ENCODE measurements around the gene GPR135.

Gene GPR135

GRCh38 chr14:59483363-59483762 is 18.2 kb upstream of the GPR135 start:
- Mint-ChIP-seq H3K4me1 (peaks cover 51% of the 10 kb centered on the region), H3K27ac (peak overlapping the region; percentile 87), H3K36me3 (peaks cover 14% of the 10 kb centered on the region), H3K4me3 (peak overlapping the region; percentile 80), H3K9me3 (no peaks in the 10 kb centered on the region)
- DNase-seq (ENCODE audit: low spot score in 2 of 2) (no peak), ATAC-seq (no peak)

- H3K27ac Mint-ChIP-seq, result peak overlapping the region; percentile 87
- peaks cover 48% of the 10 kb centered on the region for H3K4me1 Mint-ChIP-seq
- H3K36me3 Mint-ChIP-seq, result peaks cover 9% of the 10 kb centered on the region
- ATAC-seq, result no peak
- DNase-seq (ENCODE audit: low spot score in 2 of 2), result no peak
- H3K4me3 Mint-ChIP-seq, result peak overlapping the region; percentile 80
- H3K9me3 Mint-ChIP-seq, result no peaks in the 10 kb centered on the region
Measured at GRCh38 chr14:59482541-59483331, 17.6 kb upstream of the GPR135 start.

GRCh38 chr14:59481871-59482540 is 16.8 kb upstream of the GPR135 start:
- ATAC-seq, result no peak
- no peaks in the 10 kb centered on the region for H3K9me3 Mint-ChIP-seq
- H3K27ac Mint-ChIP-seq, result peak overlapping the region; percentile 37
- peaks cover 9% of the 10 kb centered on the region for H3K36me3 Mint-ChIP-seq
- H3K4me3 Mint-ChIP-seq, result peak overlapping the region; percentile 80
- peaks cover 48% of the 10 kb centered on the region for H3K4me1 Mint-ChIP-seq
- DNase-seq (ENCODE audit: low spot score in 2 of 2), result no peak

- H3K4me1 Mint-ChIP-seq, result peaks cover 48% of the 10 kb centered on the region
- H3K4me3 Mint-ChIP-seq, result peak overlapping the region; percentile 80
- H3K27ac Mint-ChIP-seq, result peak overlapping the region; percentile 4
Measured at GRCh38 chr14:59481407-59481806, 16.2 kb upstream of the GPR135 start.

GRCh38 chr14:59480166-59480565 is 15.0 kb upstream of the GPR135 start:
- H3K36me3 Mint-ChIP-seq, result peaks cover 22% of the 10 kb centered on the region
- H3K27ac Mint-ChIP-seq, result peak overlapping the region; percentile 4
- H3K4me3 Mint-ChIP-seq, result peak overlapping the region; percentile 80
- DNase-seq (ENCODE audit: low spot score in 2 of 2) (no peak), ATAC-seq (no peak)
- H3K4me1 Mint-ChIP-seq, result peaks cover 41% of the 10 kb centered on the region
- no peaks in the 10 kb centered on the region for H3K9me3 Mint-ChIP-seq

More at GRCh38 chr14:59481407-59481806, 16.2 kb upstream of the GPR135 start:
- no peak for DNase-seq (ENCODE audit: low spot score in 2 of 2)
- H3K36me3 Mint-ChIP-seq, result peaks cover 10% of the 10 kb centered on the region
- no peaks in the 10 kb centered on the region for H3K9me3 Mint-ChIP-seq
- no peak for ATAC-seq

GRCh38 chr14:59478540-59478939 is 13.4 kb upstream of the GPR135 start:
- DNase-seq (ENCODE audit: low spot score in 2 of 2) (no peak), ATAC-seq (no peak)
- no peaks in the 10 kb centered on the region for H3K9me3 Mint-ChIP-seq
- peaks cover 26% of the 10 kb centered on the region for H3K36me3 Mint-ChIP-seq
- peaks cover 37% of the 10 kb centered on the region for H3K4me1 Mint-ChIP-seq
- H3K27ac Mint-ChIP-seq, result no peak overlapping the region
- H3K4me3 Mint-ChIP-seq, result no peak overlapping the region

- H3K9me3 Mint-ChIP-seq, result no peaks in the 10 kb centered on the region
- no peak overlapping the region for H3K4me3 Mint-ChIP-seq
- no peak for ATAC-seq
- peaks cover 9% of the 10 kb centered on the region for H3K4me1 Mint-ChIP-seq
- no peak for DNase-seq (ENCODE audit: low spot score in 2 of 2)
- peaks cover 34% of the 10 kb centered on the region for H3K36me3 Mint-ChIP-seq
- no peak overlapping the region for H3K27ac Mint-ChIP-seq
Measured at GRCh38 chr14:59475709-59476108, 10.5 kb upstream of the GPR135 start.

- Mint-ChIP-seq H3K36me3 (peaks cover 34% of the 10 kb centered on the region), H3K4me1 (no peaks in the 10 kb centered on the region), H3K27ac (no peak overlapping the region), H3K9me3 (no peaks in the 10 kb centered on the region), H3K4me3 (no peak overlapping the region)
- ATAC-seq (no peak), DNase-seq (ENCODE audit: low spot score in 2 of 2) (no peak)
Measured at GRCh38 chr14:59474172-59474571, 9.0 kb upstream of the GPR135 start.

GRCh38 chr14:59464486-59465315 is 479 bp downstream of the GPR135 start:
- ATAC-seq, result peak; percentile 81

GRCh38 chr14:59463787-59464485 is 1.2 kb downstream of the GPR135 start:
- Mint-ChIP-seq H3K4me3 (peak overlapping the region; percentile 81), H3K4me1 (peaks cover 8% of the 10 kb centered on the region), H3K36me3 (no peaks in the 10 kb centered on the region), H3K27ac (peak overlapping the region; percentile 45), H3K9me3 (no peaks in the 10 kb centered on the region)
- DNase-seq (ENCODE audit: low spot score in 2 of 2), result no peak
- ATAC-seq, result peak; percentile 67

More at GRCh38 chr14:59464486-59465315, 479 bp downstream of the GPR135 start:
- H3K9me3 Mint-ChIP-seq, result no peaks in the 10 kb centered on the region
- DNase-seq (ENCODE audit: low spot score in 2 of 2), result peak; percentile 42 to 75
- H3K4me1 Mint-ChIP-seq, result peaks cover 8% of the 10 kb centered on the region
- H3K4me3 Mint-ChIP-seq, result peak overlapping the region; percentile 81
- peak overlapping the region; percentile 45 for H3K27ac Mint-ChIP-seq
- no peaks in the 10 kb centered on the region for H3K36me3 Mint-ChIP-seq

- DNase-seq (ENCODE audit: low spot score in 2 of 2), result no peak
- no peaks in the 10 kb centered on the region for H3K9me3 Mint-ChIP-seq
- H3K36me3 Mint-ChIP-seq, result no peaks in the 10 kb centered on the region
- H3K27ac Mint-ChIP-seq, result no peak overlapping the region
- H3K4me3 Mint-ChIP-seq, result no peak overlapping the region
- ATAC-seq, result no peak
- peaks cover 8% of the 10 kb centered on the region for H3K4me1 Mint-ChIP-seq
Measured at GRCh38 chr14:59461891-59462290, 3.3 kb downstream of the GPR135 start.

- Mint-ChIP-seq H3K4me3 (no peak overlapping the region), H3K36me3 (no peaks in the 10 kb centered on the region), H3K27ac (no peak overlapping the region), H3K9me3 (no peaks in the 10 kb centered on the region), H3K4me1 (peaks cover 8% of the 10 kb centered on the region)
- DNase-seq (ENCODE audit: low spot score in 2 of 2) (no peak), ATAC-seq (no peak)
Measured at GRCh38 chr14:59460378-59460777, 4.8 kb downstream of the GPR135 start.

- no peak for DNase-seq (ENCODE audit: low spot score in 2 of 2)
- H3K4me1 Mint-ChIP-seq, result peaks cover under 1% of the 10 kb centered on the region
- no peaks in the 10 kb centered on the region for H3K36me3 Mint-ChIP-seq
- ATAC-seq, result no peak
- no peak overlapping the region for H3K27ac Mint-ChIP-seq
- no peaks in the 10 kb centered on the region for H3K9me3 Mint-ChIP-seq
- no peak overlapping the region for H3K4me3 Mint-ChIP-seq
Measured at GRCh38 chr14:59458486-59458885, 6.7 kb downstream of the GPR135 start.

GRCh38 chr14:59455411-59455810 is 9.8 kb downstream of the GPR135 start:
- Mint-ChIP-seq H3K27ac (no peak overlapping the region), H3K9me3 (no peaks in the 10 kb centered on the region), H3K4me3 (no peak overlapping the region), H3K36me3 (no peaks in the 10 kb centered on the region), H3K4me1 (no peaks in the 10 kb centered on the region)
- no peak for DNase-seq (ENCODE audit: low spot score in 2 of 2)
- ATAC-seq, result no peak

GRCh38 chr14:59454139-59454538 is 11.0 kb downstream of the GPR135 start:
- DNase-seq (ENCODE audit: low spot score in 2 of 2), result no peak
- Mint-ChIP-seq H3K27ac (no peak overlapping the region), H3K36me3 (no peaks in the 10 kb centered on the region), H3K9me3 (no peaks in the 10 kb centered on the region), H3K4me3 (no peak overlapping the region), H3K4me1 (no peaks in the 10 kb centered on the region)
- no peak for ATAC-seq
